ENCODE results near the gene PTPN2.
"Not testable (repeated sequence)": the region's sequence is repeated elsewhere in the genome, so short reads cannot be mapped to it uniquely, and the experiment has no call there.

The PTPN2 gene

DNA sequence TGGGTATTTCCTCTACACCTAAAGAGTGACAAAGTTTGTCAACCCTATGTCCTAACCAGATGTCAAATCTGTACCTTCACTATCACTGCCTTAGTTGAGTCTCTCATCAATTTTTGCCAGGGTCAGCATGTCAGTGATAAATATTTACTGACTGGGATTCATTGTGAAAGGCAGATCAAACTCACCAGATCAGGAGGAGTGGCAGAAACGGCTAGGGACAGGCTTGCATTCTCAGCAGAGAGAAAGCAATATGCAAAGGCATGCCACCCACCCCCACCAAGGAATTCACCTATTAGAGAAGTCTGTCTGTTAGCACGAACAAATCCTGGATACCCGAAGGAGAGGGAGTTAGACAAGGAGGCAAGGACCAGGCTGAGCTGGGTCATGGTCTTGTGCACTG is 62.6 kb downstream of the PTPN2 start:
- DNase-seq = no peak

DNA sequence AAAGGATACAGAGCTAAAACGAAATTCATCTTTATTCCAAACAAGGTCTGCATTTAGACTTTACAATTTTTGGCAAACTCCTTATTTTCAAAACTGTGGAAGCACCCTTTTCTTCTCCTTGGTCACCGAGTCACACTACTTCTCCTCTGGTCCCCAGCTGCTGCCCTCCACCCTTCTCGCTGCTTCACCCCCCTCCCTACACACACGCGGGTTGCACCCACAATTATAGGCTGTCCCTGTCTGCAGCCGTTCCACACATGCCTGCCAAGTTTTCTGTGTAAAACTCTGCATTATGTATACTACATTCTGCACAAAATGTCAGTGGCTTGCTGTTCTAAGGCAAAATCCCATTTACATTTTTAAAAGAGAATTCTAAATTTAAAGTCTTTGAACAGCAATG is 63.5 kb downstream of the PTPN2 start:
- DNase-seq = no peak

DNA sequence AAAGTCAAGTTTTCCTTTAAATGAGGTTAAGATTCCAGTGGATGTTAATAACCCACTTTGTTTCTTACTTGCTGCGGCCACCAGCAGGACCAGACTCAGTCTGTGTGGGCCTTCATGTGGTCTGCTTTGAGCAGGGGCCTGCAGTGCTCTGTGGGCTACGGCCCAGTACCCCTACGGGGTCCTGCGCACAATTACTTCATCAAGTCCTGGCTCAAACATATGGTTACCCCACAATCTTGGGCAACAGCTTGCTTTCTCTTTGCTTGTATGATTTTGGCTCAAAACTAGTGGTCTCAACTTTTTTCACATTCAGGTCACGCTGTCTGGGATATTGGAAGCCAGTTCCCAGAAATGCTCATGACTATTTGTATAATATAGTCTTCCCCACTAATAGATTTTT is 64.2 kb downstream of the PTPN2 start:
- DNase-seq = no peak

DNA sequence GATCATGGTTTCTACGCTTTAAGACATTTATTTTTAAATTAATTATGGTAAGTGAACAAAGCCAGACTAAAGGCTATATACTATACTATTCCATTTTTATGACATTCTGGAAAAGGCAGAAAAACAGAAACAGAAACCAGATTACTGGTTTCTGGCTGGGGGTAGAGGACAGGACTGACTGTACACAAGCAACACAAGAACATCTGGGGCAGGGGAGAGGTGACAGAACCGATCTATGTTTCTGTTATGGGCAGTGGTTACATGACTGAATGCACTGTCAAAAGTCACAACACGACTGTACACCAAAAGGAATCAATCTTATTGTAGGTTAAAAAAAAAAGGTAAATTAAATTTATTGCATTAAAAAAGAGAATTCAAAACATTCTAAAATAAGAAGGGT is 64.7 kb downstream of the PTPN2 start:
- no peak for DNase-seq

DNA sequence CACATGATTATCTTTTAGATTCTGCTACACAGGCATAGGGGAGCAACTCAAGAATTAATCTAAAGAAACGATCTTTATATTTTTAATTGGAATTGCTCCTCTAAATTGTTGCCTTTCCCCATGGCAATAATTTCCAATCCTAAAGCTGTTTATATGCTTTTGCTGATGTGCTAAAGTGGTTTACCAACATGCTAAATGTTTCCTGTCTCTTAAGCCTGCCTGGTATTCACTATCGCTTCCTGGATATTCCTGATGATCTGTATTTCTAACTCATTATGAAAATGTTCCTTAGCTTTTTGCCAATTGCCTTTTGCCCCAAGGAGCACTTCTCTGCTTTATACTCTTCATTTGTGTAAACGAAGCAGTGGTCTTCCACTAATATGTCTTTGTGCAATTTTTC is 65.8 kb downstream of the PTPN2 start:
- no peak for DNase-seq

DNA sequence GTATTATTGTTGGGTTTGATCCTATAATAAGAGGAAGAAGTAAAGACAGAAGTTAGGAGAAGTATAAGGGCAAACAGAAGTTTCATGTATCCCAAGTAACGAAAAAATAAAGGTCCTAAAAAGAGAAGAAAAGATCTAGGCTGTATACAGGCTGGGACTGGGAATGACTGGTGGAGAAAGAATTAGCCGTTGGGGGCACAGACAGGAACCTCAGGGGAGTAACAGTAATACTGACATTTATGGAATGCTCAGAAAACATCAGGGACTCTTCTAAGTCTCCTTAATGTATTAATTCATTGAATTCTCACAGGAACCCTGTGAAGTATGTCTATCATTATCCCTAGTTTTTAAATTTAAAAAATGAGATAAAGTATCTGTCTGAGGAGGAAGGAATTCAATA is 67.6 kb downstream of the PTPN2 start:
- DNase-seq = no peak

DNA sequence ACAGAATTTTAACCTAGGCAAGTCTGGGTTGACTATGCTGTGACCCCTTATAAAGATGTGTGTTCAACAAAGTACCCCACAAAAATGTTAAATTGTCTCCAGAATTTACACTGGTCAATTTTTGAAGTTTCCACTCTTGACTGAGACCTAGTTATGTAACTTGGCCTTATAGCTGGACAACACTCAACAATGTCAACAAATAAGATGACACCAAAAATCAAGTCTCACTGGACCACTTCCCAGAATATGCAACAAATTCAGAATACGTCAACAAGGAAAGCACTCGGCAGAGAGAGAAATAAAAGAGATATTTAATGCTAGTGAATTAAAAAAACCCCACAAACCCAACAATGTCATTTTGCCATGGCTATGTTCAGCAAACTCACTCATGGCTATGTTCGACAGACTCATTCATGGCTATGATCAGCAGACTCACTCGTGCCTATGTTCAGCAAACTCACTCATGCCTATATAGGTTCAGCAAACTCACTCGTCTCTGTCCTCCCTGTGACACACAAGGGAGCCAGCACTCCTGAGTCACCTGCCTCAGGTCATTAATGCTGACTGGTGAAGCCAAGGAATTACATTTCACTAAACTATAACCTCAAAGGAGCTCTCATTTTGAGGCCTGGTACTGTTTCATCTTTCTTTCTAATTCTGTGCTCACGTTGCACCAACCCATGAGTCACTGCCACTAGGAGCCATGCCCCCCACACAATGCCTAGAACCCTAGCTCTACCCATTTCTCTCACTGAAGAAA is 72.7 kb downstream of the PTPN2 start:
- DNase-seq = no peak

DNA sequence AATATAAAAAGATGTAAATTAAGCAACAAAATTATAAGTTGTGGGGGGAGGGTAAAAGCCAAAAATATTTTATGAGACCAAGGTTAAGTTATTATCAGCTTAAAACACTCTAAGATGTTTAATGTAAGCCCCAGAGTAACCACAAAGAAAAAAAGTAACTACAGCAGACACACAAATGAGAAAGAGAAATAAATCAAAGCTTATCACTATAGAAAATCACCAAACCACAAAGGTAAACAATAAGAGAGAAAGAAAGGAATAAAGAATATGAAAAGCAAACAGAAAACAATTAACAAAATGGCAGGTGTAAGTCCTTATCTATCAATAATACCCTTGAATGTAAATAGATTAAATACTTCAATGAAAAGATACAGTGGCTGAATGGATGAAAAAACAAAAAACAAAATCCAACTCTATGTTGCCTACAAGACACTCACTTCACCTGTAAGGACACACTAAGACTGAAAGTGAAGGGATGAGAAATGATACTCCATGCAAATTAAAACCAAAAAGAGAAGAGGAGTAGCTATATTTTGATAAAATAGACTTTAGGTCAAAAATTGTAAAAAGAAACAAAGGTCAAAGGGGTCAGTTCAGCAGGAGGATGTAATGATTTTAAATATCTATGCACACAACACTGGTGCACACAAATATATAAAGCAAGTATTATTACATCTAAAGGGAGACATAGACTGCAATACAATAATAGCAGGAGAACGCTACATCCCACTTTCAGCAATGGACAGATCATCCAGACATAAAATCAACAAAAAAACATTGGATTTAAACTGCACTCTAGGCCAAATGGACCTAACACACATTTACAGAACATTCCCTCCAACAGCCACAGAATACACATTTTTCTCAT is 80.7 kb downstream of the PTPN2 start:
- no peak for DNase-seq

DNA sequence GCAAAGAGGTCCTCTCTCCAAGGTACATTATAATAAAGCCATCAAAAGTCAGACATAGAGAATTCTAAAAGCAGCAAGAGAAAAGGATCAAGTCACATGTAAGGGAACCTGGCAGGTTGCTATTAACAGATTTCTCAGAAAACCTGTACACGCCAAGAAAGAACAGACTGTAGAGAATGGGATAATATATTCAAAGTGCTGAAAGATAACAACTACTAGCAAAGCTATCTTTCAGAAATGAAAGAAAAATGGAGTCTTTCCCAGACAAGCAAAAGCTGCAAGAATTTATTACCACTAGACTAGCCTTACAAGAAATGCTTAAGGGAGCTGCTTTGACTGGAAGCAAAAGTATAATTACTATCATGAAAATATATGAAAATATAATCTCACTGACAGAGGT is 81.5 kb downstream of the PTPN2 start:
- DNase-seq = no peak

DNA sequence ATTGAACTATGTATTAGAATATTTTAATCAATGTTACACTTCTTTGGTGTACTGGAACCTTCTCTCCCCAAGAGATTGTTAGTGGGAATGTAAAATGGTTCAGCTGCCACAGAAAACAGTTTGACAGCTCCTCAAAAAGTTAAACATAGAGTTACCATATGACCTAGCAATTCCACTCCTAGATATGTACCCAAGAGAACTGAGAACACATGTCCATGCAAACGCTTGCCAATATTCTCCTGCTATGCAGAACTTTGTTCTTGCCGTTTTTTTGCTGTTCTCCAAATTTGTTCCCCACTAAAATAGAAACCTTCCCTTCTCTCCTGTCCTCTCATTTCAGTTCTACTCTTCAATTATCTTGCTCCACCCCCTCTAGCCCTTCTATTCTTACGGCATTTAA is 87.6 kb downstream of the PTPN2 start:
- DNase-seq = no peak

DNA sequence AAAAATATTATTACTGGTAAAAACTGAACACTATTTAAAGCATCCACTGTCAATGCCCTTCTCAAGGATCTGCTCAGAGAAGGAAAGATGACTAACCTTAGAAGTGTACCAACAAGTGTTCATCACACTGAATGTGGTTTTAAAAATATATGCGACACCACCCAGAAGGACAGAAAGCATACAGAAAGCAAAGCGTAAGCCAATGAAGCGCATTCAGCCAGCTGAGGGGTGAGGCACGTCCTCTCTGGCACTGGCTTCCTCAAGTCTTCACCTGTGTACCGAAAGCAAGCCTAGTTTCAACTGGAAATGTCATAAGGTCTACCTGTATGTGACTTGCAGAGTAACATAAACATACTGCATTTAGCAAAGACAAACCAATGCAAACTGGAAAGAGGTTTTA is 92.4 kb downstream of the PTPN2 start:
- no peak for DNase-seq

DNA sequence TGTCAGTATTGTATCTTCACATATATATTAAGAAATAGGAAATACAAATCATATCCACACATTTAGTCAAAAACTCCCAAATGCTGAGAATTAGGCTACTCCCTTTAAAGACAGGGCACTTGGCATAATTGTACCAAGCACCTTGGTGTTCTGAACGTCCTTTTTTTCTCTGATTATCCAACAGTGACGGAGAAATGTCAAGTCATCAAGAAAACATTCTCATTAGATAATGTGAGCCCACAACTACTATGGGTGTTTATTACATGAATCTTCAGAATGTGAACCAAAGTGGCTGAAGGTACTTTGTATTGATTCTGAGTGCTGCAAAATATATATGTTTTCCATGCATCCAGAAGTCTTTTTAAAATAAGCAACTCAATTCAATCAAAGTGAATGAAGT is 97.4 kb downstream of the PTPN2 start:
- DNase-seq = no peak

DNA sequence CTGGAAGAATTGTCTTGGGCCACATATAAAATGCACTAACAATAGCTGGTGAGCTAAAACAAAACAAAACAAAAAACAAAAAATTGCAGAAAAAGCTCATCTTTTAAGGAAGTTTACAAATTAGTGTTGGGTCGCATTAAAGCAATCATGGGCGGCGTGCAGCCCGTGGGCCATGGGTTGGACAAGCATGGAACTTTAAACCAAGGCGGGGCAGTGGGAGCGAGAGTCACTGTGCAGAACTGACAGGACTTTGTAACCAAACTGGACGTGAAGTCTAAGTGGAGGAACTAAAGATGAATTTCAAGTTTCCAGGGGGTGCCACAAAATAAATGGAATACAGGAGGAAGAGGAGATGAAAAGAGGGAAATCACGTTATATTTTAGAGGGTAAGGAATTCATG is 100.5 kb downstream of the PTPN2 start:
- no peak for DNase-seq

DNA sequence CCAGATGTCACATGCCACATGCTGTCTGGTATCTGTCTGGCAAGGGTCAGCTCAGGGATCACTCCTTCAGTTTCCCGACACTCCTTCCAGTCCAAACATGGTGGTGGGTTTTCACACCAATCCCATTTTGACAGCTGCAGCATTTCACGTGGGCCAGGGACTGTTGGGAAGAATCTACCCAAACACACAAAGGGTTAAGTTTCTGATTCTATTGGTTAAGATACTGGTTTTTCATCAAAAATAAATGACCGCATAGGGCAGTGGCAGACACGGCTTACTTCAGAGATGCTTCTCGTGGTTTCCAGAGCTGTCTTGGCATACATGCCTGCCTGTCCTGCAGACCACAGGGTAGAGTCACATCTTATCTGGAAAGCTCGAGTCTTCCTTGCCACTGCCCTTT is 101.5 kb downstream of the PTPN2 start:
- no peak for DNase-seq

DNA sequence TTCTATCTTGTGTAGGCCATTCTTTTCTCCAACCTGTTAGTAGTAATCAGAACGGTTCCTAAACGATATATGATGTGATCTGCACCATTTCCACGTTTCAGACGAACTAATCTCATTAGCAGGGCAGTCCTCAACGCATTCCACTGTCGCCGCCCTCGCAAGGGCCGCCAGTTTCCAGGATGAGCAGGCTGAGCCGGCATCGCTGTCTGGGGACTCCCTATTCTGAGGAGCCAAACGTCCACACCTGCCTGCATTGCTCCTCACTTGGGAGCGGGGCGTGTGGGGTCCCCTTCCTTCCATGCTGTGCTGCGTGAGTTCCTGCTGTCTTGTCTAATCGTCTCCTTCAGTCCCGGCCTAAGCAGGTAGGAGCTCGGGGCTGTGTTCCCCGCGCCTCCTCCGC is 104.6 kb downstream of the PTPN2 start:
- DNase-seq = no peak

DNA sequence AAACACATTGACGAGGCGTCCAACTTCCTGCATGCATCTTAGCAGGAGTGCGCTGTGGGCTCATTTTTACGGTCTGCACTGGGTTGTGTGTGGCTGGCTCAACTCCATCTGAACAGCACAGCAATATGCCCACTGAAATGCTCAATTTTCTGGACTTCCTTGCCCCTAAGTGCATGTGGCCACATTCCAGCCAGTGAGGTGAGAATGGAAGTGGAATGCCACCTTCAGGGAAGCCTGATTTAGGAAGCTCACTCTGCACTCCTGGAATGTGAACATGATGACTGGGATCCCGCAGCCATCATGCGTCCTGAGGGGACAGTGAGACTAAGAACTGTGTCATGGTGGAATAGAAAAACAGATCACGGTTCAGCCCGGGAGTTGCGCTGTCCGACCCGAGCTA is 105.0 kb downstream of the PTPN2 start:
- no peak for DNase-seq

DNA sequence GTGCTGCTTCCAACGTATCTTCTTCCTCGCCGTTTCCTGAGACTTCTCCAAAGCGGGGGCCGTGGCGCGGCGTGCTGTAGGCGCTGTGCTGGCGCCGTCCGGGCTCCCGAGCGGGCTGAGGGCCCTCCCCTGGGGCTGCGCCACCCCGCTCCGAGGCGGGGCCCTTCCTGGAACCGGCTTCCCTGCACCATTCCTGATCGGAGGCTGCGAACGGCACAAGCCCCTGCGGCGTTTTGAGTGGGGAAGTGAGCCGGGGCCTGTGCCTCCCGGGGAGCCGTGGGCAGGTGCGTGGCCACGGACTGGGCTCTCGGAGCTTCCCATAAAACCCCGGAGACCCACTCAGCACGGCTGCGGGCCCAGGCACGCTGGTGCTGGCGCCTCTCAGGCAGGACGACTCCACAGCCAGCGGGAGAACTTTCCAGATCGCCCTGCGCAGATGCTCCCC is 106.5 kb downstream of the PTPN2 start:
- DNase-seq = no peak

DNA sequence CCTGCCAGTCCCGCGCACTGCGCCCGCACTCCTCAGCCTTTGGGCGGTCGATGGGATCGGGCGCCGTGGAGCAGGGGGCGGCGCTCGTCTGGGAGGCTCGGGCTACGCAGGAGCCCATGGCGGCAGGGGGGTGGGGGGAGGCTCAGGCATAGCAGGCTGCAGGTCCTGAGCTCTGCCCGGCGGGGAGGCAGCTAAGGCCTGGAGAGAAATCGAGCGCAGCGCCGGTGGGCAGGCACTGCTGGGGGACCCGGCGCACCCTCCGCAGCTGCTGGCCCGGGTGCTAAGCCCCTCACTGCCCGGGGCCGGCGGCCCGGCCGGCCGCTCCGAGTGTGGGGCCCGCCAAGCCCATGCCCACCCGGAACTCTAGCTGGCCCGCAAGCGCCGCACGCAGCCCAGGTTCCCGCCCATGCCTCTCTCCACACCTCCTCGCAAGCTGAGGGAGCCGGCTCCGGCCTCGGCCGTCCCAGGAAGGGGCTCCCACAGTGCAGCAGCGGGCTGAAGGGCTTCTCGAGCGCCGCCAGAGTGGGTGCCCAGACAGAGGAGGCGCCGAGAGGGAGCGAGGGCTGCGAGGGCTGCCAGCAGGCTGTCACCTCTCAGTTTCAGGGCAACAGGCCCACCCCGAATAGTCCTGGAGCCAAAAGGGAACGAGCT is 107.1 kb downstream of the PTPN2 start:
- DNase-seq = no peak

DNA sequence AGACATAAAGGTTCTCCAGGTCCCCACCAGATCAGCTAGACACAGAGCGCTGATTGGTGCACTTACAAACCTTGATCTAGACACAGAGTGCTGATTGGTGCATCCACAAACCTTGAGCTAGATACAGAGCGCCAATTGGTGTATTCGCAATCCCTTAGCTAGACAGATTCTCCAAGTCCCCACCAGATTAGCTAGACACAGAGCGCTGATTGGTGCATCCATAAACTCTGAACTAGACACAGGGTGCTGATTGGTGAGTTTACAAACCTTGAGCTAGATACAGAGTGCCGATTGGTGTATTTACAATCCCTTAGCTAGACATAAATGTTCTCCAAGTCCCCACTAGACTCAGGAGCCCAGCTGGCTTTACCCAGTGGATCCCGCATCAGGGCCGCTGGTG is 107.6 kb downstream of the PTPN2 start:
- not testable (repeated sequence) for DNase-seq

DNA sequence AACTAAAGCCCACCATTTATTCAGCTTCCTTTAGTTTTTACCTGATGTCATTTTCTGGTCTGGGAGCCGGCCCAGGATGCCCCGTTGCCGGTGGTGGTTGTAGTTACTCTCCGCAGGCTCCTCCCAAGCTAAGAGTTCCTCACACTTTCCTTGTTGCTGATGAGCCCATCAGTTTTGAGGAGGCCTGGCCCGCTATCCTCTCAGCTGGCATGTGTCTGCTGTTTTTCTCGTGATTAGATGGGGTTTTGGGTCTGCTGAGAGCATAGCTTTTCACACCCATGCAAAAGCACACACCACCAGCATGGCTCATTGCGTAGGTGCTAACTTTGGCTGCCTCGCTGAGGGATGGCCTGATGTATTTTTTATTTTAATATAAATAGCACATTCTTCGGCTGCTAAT is 109.1 kb downstream of the PTPN2 start:
- no peak for DNase-seq

DNA sequence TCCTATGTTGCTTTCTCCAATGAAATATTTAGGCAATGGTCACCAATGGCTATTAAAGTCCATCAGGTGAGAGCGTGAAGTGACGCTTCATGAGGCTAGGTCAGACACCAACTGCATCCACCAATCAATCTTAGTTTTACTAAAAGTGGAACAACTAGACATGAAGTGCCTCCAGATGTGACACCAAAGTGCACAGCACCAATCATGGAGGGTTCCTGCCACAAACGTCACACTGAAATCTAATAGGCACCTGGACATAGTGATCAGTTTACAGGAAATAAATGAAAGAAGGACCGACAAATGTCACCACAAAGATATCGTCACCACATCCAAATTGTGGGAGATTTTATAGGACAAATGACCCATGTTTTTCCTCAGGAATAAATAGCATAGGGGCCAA is 110.7 kb downstream of the PTPN2 start:
- no peak for DNase-seq

DNA sequence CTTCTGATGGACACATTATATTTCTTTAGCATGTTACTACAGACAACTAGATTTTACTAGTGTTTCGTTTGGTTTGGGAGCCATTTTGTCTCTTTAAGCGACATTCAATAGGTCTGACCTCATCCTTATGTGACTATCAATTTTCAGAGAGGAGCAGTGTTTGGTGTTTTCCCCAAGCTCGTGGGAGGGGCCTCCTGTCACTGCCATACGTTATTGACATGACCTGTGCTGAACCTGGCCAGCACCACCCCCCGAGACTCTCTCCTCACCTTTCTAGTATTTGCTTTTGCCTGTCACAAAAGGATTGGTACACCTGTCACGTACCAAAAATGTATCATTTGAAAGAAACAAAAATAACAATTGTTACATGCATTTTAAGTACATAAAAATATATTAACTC is 111.9 kb downstream of the PTPN2 start:
- no peak for DNase-seq

DNA sequence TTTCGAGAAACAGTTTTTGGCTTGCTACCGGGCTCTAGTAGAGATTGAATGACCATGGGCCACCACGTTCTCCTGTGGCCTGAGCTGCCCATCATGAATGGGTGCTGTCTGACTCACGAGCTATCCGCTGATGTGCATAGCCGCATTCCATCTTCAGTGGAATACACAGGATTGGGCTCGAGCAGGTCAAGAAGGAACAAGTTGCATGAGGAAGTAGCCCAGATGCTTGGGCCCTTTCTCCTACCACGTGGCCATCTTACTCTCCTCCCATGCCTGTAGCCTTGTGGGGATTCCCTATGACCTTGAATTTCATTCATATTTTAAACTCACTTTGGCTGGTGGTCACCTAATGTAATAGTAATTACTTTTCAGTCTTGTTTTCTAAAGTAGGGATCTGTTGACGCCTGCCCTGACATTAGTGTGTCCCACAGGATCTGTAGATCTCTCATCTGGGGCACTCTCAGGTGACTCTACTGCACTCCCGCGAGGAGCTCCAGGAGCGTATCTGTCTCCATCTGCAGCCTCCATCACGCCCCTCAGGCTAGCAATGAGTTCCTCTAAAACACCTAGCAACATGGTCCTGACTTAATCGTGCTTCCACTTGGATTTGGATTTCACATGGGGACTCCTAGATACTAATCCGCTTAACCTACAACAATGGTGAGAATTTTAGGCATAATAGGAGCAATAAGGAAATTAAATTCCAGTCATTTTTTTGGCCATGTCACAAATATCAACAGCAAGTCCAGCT is 113.4 kb downstream of the PTPN2 start:
- DNase-seq = no peak
